ENCODE measurements around the gene MR1. TPM values are rescaled to one million over a fixed set of nuclear protein-coding genes. Genes with fewer than 3 reads are reported as not detected.

Gene MR1
- total and polyA plus RNA-seq, 12 donors, result 3.9 to 36.1 (median 26.1) TPM

DNA sequence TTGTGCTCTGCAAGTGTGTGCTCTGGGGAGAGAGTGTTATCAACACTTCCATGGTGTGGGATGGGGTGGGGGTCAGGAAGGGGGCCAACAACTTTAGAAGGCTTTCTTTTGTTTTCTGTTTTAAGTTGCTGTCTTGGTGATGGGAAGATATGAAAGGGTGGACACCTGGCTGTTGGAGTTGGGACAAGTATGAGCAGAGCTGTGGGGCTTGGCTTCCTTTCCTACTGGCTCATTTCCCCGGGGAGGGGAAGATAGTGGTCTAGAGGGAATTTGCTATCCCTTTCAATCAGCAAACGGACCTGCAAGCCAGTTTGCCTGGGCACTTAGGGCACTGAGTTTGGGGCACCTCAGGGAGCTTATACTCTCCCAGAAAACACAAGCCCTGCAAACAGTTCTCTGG, 73.9 kb downstream of the MR1 start:
- Histone ChIP-seq H3K27me3 (no peaks in the 10 kb centered on the region), H3K9me3 (replicated peaks in 1 of 3) (no peaks in the 10 kb centered on the region), H3K27ac (no peak overlapping the region), H3K4me1 (replicated peaks in 1 of 2) (peaks cover 7 to 34% of the 10 kb centered on the region in 2 donors), H3K4me3 (no peak overlapping the region), H3K36me3 (replicated peaks in 1 of 2) (no peaks in the 10 kb centered on the region)
- intact Hi-C loops (cut with DNase I), result no loop called here
- no peak for TF ChIP-seq POLR2A (IDR thresholded peaks at IDR 0.05)
- TF ChIP-seq, protein P1, sequence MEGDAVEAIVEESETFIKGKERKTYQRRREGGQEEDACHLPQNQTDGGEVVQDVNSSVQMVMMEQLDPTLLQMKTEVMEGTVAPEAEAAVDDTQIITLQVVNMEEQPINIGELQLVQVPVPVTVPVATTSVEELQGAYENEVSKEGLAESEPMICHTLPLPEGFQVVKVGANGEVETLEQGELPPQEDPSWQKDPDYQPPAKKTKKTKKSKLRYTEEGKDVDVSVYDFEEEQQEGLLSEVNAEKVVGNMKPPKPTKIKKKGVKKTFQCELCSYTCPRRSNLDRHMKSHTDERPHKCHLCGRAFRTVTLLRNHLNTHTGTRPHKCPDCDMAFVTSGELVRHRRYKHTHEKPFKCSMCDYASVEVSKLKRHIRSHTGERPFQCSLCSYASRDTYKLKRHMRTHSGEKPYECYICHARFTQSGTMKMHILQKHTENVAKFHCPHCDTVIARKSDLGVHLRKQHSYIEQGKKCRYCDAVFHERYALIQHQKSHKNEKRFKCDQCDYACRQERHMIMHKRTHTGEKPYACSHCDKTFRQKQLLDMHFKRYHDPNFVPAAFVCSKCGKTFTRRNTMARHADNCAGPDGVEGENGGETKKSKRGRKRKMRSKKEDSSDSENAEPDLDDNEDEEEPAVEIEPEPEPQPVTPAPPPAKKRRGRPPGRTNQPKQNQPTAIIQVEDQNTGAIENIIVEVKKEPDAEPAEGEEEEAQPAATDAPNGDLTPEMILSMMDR (IDR thresholded peaks at IDR 0.05), result no peak
- WGBS, 4 donors, result 45 to 85% (median 60%) methylated on average over 2 of the region's 2 CpGs
- DNase-seq, result no peak

GRCh38 chr1:181108304-181108867, 74.6 kb downstream of the MR1 start:
- no peaks in the 10 kb centered on the region for H3K9me3 ChIP-seq (replicated peaks in 1 of 3)
- H3K36me3 ChIP-seq (replicated peaks in 1 of 2), result no peaks in the 10 kb centered on the region
- DNase-seq, result no peak
- H3K4me1 ChIP-seq (replicated peaks in 1 of 2), result peaks cover 7 to 35% of the 10 kb centered on the region in 2 donors
- TF ChIP-seq POLR2A (IDR thresholded peaks at IDR 0.05), result no peak
- TF ChIP-seq, protein P1 (IDR thresholded peaks at IDR 0.05), result no peak
- H3K27me3 ChIP-seq, result no peaks in the 10 kb centered on the region
- no peak overlapping the region for H3K27ac ChIP-seq
- intact Hi-C loops (cut with DNase I), result no loop called here
- no peak overlapping the region for H3K4me3 ChIP-seq
- 84 to 88% (median 87%) methylated on average over 7 of the region's 7 CpGs for WGBS, 4 donors

DNA sequence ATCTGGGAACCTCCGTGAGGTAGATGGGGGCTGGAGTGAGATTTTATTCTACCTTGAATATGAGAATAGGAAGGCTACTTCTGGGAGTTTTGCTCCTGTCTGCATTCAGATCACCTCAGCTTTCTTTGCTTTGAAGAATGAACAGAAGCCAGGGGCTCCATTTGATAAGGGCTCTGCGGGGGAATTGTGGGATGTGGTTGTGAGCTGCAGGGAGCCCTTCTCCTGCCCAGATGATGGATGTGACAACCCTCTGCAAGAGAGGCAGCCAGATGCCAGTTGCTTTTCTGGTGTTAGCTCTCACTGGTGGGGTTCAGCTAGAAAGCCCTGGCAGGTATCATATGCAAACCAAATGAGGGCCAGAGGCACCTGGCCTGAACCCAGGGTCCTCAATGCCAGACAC, 76.2 kb downstream of the MR1 start:
- H3K9me3 ChIP-seq (replicated peaks in 1 of 3), result no peaks in the 10 kb centered on the region
- H3K36me3 ChIP-seq (replicated peaks in 1 of 2), result no peaks in the 10 kb centered on the region
- DNase-seq, result no peak
- no peak overlapping the region for H3K4me3 ChIP-seq
- TF ChIP-seq, protein P1 (IDR thresholded peaks at IDR 0.05), result no peak
- no peak for TF ChIP-seq POLR2A (IDR thresholded peaks at IDR 0.05)
- peaks cover 0 to 24% of the 10 kb centered on the region in 2 donors for H3K4me1 ChIP-seq (replicated peaks in 1 of 2)
- no peak overlapping the region for H3K27ac ChIP-seq
- intact Hi-C loops (cut with DNase I), result no loop called here
- no peaks in the 10 kb centered on the region for H3K27me3 ChIP-seq
- 84 to 92% (median 88%) methylated on average over 2 of the region's 2 CpGs for WGBS, 4 donors

Other genes starting within 250 kb of the MR1 start
- gene KIAA1614, start 121.1 kb upstream of the MR1 start, total RNA-seq, result 1 to 10 TPM in 6 of 9 donors, under 1 TPM in 3; 0.42 to 6.9 (median 1.1) TPM
- gene KIAA1614, start 121.1 kb upstream of the MR1 start, polyA plus RNA-seq, result 1 to 10 TPM in 2 of 3 donors, under 1 TPM in 1; 0.18 to 3.4 (median 1.4) TPM
- 10 to 100 TPM in 8 of 9 donors, 1 to 10 TPM in 1; 9.1 to 25.9 (median 17.1) TPM for gene STX6, start 11.1 kb upstream of the MR1 start, total RNA-seq
- 10 to 100 TPM in 1 of 3 donors, 1 to 10 TPM in 2; 5.3 to 12.5 (median 9.2) TPM for gene STX6, start 11.1 kb upstream of the MR1 start, polyA plus RNA-seq
- 10 to 100 TPM in 5 of 9 donors, 1 to 10 TPM in 4; 3.9 to 19.2 (median 10.9) TPM for gene IER5, start 54.7 kb downstream of the MR1 start, total RNA-seq
- 1 to 10 TPM; 2.0 to 8.1 (median 7.5) TPM for gene IER5, start 54.7 kb downstream of the MR1 start, polyA plus RNA-seq